Neural progenitor cell (in vitro differentiated cells): ENCODE measurements around the gene UQCRH. TPM values are rescaled to one million over a fixed set of nuclear protein-coding genes. Genes with fewer than 3 reads are reported as not detected.
A peak's percentile ranks its signal among the peaks of the same experiment; 100 is the strongest.
"Not testable (repeated sequence)": the region's sequence is repeated elsewhere in the genome, so short reads cannot be mapped to it uniquely, and the experiment has no call there.

Experiments used
- DNase-seq: peaks from one replicate; pipeline ENCODE4 v3.0.0-alpha.2; 2016; ENCODE audit warnings: low spot score
- H2AFZ ChIP-seq: fragments of 200-600 bp; sonication (generic); replicated peaks from 2 replicates; pipeline ENCODE4 v1.6.1; 2016; ENCODE audit warnings: antibody characterized with exemption
- H3F3A ChIP-seq: fragments of 200-600 bp; sonication (generic); 2 replicates; pipeline ENCODE4 v1.6.1; 2016; ENCODE audit warnings: antibody characterized with exemption, low read depth
- H3K27ac ChIP-seq: fragments of 200-600 bp; sonication (generic); 2 replicates; pipeline ENCODE4 v1.5.1; 2016; ENCODE audit warnings: mild to moderate bottlenecking
- H3K27me3 ChIP-seq: fragments of 200-600 bp; sonication (generic); 2 replicates; pipeline ENCODE4 v1.6.1; 2016; ENCODE audit warnings: mild to moderate bottlenecking, moderate library complexity
- H3K36me3 ChIP-seq: fragments of 200-600 bp; sonication (generic); 2 replicates; pipeline ENCODE4 v1.5.1; 2016
- H3K4me1 ChIP-seq: fragments of 200-600 bp; sonication (generic); 2 replicates; pipeline ENCODE4 v1.6.1; 2016; ENCODE audit warnings: mixed run types
- H3K4me2 ChIP-seq: fragments of 200-600 bp; sonication (generic); 2 replicates; pipeline ENCODE4 v1.6.1; 2016
- H3K4me3 ChIP-seq: fragments of 200-600 bp; sonication (generic); 2 replicates; pipeline ENCODE4 v1.5.1; 2016
- H3K79me2 ChIP-seq: fragments of 200-600 bp; sonication (generic); 2 replicates; pipeline ENCODE4 v1.6.1; 2016; ENCODE audit warnings: low read depth
- H3K9ac ChIP-seq: fragments of 200-600 bp; sonication (generic); 2 replicates; pipeline ENCODE4 v1.6.1; 2016
- H3K9me3 ChIP-seq: fragments of 200-600 bp; sonication (generic); 2 replicates; pipeline ENCODE4 v1.5.1; 2016; ENCODE audit warnings: low read depth
- H4K20me1 ChIP-seq: fragments of 200-600 bp; sonication (generic); 2 replicates; pipeline ENCODE4 v1.6.1; 2016; ENCODE audit warnings: low read depth
- H3K27ac Mint-ChIP-seq: 3 replicates; pipeline ENCODE4 v1.8.0; 2021; ENCODE audit warnings: mixed read lengths
- H3K27me3 Mint-ChIP-seq: 2 replicates; pipeline ENCODE4 v1.8.0; 2022; ENCODE audit warnings: low read depth, mild to moderate bottlenecking, inconsistent platforms, moderate library complexity, mixed read lengths; ENCODE audit not compliant: insufficient read depth
- H3K36me3 Mint-ChIP-seq: 3 replicates; pipeline ENCODE4 v1.8.0; 2021; ENCODE audit warnings: mixed read lengths
- H3K4me1 Mint-ChIP-seq: 3 replicates; pipeline ENCODE4 v1.8.0; 2021; ENCODE audit warnings: mixed read lengths
- H3K4me3 Mint-ChIP-seq: 3 replicates; pipeline ENCODE4 v1.8.0; 2021; ENCODE audit warnings: mild to moderate bottlenecking, moderate library complexity, mixed read lengths
- H3K9me3 Mint-ChIP-seq: 3 replicates; pipeline ENCODE4 v1.8.0; 2020; ENCODE audit warnings: mixed read lengths
- EZH2 ChIP-seq: fragments of 200-600 bp; sonication (generic); IDR thresholded peaks from 2 replicates; pipeline ENCODE4 v1.6.1; 2017; ENCODE audit warnings: antibody characterized with exemption, mild to moderate bottlenecking, moderate library complexity
- EZH2phosphoT487 ChIP-seq: fragments of 200-600 bp; sonication (generic); IDR thresholded peaks from 2 replicates; pipeline ENCODE4 v1.6.1; 2017; ENCODE audit warnings: antibody characterized with exemption
- total RNA-seq: library from RNA; depleted of rRNA; stranded (reverse); fragments of >200 nt; gene quantifications from 2 replicates; pipeline ENCODE4 v1.2.3, GENCODE V29; 2015; ENCODE audit warnings: low replicate concordance
- TF ChIP-seq, protein P1 (sequence below): fragments of 200-600 bp; sonication (generic); IDR thresholded peaks from 2 replicates; pipeline ENCODE4 v1.5.1; 2017; ENCODE audit warnings: antibody characterized with exemption, mild to moderate bottlenecking

Gene UQCRH
- total RNA-seq, 1 donor from 2014 or later: 872 TPM

DNA sequence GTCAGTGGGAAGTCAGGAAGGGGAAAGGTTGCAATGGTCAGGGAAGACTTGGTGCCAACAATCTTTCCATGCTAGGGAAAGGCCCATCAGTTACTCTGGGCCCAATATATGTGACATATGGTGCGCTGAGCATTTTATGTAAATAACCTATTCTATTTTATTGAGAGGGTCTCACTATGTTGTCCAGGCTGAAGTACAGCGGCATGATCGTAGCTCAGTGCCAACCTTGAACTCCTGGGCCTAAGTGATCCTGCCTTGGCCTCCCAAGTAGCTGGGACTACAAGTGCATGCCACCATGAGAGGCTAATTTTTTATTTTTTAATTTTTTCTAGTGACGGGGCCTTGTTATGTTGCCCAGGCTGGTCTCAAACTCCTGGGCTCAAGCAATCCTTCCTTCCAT is 6.8 kb downstream of the UQCRH start:
- Histone ChIP-seq H2AFZ (no peak overlapping the region), H3F3A (peaks cover 13% of the 10 kb centered on the region), H3K79me2 (peaks cover 50% of the 10 kb centered on the region), H3K36me3 (peaks cover 27% of the 10 kb centered on the region), H3K4me2 (no peak overlapping the region), H3K9me3 (no peaks in the 10 kb centered on the region), H3K4me3 (no peak overlapping the region), H3K4me1 (peaks cover 5% of the 10 kb centered on the region), H3K9ac (no peak overlapping the region), H4K20me1 (peaks cover 38% of the 10 kb centered on the region), H3K27me3 (no peaks in the 10 kb centered on the region), H3K27ac (no peak overlapping the region)
- Mint-ChIP-seq H3K4me1 (peaks cover 7% of the 10 kb centered on the region), H3K27ac (no peak overlapping the region), H3K9me3 (no peaks in the 10 kb centered on the region), H3K36me3 (peaks cover 31% of the 10 kb centered on the region), H3K4me3 (no peak overlapping the region), H3K27me3 (no peaks in the 10 kb centered on the region)
- no peak for DNase-seq
- TF ChIP-seq, protein P1, sequence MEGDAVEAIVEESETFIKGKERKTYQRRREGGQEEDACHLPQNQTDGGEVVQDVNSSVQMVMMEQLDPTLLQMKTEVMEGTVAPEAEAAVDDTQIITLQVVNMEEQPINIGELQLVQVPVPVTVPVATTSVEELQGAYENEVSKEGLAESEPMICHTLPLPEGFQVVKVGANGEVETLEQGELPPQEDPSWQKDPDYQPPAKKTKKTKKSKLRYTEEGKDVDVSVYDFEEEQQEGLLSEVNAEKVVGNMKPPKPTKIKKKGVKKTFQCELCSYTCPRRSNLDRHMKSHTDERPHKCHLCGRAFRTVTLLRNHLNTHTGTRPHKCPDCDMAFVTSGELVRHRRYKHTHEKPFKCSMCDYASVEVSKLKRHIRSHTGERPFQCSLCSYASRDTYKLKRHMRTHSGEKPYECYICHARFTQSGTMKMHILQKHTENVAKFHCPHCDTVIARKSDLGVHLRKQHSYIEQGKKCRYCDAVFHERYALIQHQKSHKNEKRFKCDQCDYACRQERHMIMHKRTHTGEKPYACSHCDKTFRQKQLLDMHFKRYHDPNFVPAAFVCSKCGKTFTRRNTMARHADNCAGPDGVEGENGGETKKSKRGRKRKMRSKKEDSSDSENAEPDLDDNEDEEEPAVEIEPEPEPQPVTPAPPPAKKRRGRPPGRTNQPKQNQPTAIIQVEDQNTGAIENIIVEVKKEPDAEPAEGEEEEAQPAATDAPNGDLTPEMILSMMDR: no peak
- no peak for TF ChIP-seq EZH2phosphoT487
- TF ChIP-seq EZH2: no peak

DNA sequence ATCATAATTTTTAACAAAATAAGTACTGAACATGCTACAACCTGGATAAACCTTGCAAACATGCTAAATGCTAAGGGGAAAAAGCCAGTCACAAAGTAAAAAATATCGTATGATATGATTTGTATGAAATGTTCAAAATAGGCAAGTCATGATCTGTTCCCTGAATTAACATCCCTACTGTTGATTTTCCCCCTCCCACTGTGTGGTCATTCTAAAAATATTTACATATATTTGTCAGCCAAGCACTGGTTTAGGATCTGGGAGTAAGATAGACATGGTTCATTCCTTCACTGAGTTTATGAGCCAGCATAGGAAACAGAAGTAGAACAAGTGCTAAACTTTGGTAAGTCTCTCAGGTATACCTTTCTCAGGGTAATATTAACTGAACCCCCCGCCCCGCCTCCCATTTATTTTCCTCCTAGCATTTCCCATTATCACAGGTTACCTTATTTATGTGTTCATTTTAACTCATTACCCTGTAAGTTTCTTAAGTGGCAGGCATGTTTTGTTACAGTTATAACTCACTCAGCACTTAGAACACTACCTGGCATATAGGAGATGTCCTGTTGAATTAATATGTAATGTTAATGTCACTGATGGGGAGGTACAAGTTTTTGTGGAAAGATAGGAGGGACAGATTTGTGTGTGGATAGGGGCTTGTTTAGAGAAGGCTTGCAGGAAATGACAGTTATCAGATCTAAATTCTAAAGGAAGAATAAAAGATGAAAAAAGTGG is 12.3 kb downstream of the UQCRH start:
- Histone ChIP-seq H3K4me2 (no peak overlapping the region), H3K9ac (no peak overlapping the region), H3F3A (peaks cover 34% of the 10 kb centered on the region), H3K27me3 (no peaks in the 10 kb centered on the region), H4K20me1 (no peaks in the 10 kb centered on the region), H2AFZ (no peak overlapping the region), H3K4me3 (no peak overlapping the region), H3K4me1 (peaks cover 5% of the 10 kb centered on the region), H3K36me3 (peaks cover 12% of the 10 kb centered on the region), H3K27ac (peak overlapping the region; percentile 59), H3K9me3 (no peaks in the 10 kb centered on the region), H3K79me2 (no peaks in the 10 kb centered on the region)
- no peak for DNase-seq
- no peak overlapping the region for H3K4me3 Mint-ChIP-seq
- TF ChIP-seq EZH2phosphoT487 (no peak), EZH2 (no peak)
- TF ChIP-seq, protein P1: no peak
- peaks cover 17% of the 10 kb centered on the region for H3K36me3 Mint-ChIP-seq
- no peaks in the 10 kb centered on the region for H3K9me3 Mint-ChIP-seq
- no peak overlapping the region for H3K27ac Mint-ChIP-seq
- H3K27me3 Mint-ChIP-seq: no peaks in the 10 kb centered on the region
- peaks cover 10% of the 10 kb centered on the region for H3K4me1 Mint-ChIP-seq

DNA sequence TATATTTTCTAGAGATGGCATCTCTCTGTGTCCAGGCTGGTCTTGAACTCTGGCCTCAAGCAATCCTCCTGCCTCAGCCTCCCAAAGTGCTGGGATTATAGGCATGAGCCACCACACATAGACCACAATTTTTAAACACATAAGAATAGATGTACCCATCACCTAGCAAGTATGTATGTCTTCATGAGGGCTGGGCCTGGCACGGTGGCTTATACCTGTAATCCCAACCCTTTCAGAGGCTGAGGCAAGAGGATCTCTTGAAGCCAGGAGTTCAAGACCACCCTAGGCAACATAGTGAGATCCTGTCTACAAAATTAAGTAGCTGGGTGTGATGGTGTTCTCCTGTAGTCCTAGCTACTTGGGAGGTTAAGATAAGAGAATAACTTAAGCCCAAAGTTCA is 13.8 kb downstream of the UQCRH start:
- H3K4me2 ChIP-seq: no peak overlapping the region
- H3K36me3 ChIP-seq: peaks cover 12% of the 10 kb centered on the region
- Mint-ChIP-seq H3K36me3 (peaks cover 13% of the 10 kb centered on the region), H3K4me1 (peaks cover 18% of the 10 kb centered on the region), H3K27ac (no peak overlapping the region), H3K27me3 (no peaks in the 10 kb centered on the region), H3K4me3 (no peak overlapping the region), H3K9me3 (no peaks in the 10 kb centered on the region)
- no peak for TF ChIP-seq EZH2
- TF ChIP-seq, protein P1: no peak
- no peak for TF ChIP-seq EZH2phosphoT487
- no peak overlapping the region for H3K4me3 ChIP-seq
- no peak overlapping the region for H3K27ac ChIP-seq
- H3K27me3 ChIP-seq: no peaks in the 10 kb centered on the region
- H3F3A ChIP-seq: peaks cover 41% of the 10 kb centered on the region
- H2AFZ ChIP-seq: no peak overlapping the region
- peaks cover 12% of the 10 kb centered on the region for H3K4me1 ChIP-seq
- H3K79me2 ChIP-seq: no peaks in the 10 kb centered on the region
- no peaks in the 10 kb centered on the region for H4K20me1 ChIP-seq
- H3K9ac ChIP-seq: no peak overlapping the region
- DNase-seq: no peak
- H3K9me3 ChIP-seq: no peaks in the 10 kb centered on the region

DNA sequence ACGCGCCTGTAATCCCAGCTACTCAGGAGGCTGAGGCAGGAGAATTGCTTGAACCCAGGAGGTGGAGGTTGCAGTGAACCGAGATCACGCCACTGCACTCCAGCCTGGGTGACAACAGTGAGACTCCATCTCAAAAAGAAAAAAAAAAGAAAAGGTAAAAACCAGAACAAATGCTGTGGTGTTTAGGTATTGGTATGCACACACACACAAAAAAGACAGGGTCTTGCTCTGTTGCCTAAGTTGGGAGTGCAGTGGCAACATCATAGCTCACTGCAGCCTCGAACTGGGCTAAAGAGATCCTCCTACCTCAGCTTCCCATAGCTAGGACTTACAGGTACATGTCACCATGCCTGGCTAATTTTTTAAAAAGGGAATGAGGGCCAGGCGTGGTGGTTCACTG is 15.8 kb downstream of the UQCRH start:
- not testable (repeated sequence) for H3K79me2 ChIP-seq, H3K9ac ChIP-seq, H3K4me2 ChIP-seq, DNase-seq, H3K36me3 ChIP-seq, H3K27me3 Mint-ChIP-seq, H3K9me3 ChIP-seq, H3K9me3 Mint-ChIP-seq, H3K27ac Mint-ChIP-seq, H3K4me3 ChIP-seq, H3K36me3 Mint-ChIP-seq, H4K20me1 ChIP-seq, H3K4me3 Mint-ChIP-seq, H2AFZ ChIP-seq, H3K27ac ChIP-seq, H3K27me3 ChIP-seq
- H3K4me1 Mint-ChIP-seq: peaks cover 18% of the 10 kb centered on the region
- peaks cover 12% of the 10 kb centered on the region for H3K4me1 ChIP-seq
- H3F3A ChIP-seq: peaks cover 34% of the 10 kb centered on the region

DNA sequence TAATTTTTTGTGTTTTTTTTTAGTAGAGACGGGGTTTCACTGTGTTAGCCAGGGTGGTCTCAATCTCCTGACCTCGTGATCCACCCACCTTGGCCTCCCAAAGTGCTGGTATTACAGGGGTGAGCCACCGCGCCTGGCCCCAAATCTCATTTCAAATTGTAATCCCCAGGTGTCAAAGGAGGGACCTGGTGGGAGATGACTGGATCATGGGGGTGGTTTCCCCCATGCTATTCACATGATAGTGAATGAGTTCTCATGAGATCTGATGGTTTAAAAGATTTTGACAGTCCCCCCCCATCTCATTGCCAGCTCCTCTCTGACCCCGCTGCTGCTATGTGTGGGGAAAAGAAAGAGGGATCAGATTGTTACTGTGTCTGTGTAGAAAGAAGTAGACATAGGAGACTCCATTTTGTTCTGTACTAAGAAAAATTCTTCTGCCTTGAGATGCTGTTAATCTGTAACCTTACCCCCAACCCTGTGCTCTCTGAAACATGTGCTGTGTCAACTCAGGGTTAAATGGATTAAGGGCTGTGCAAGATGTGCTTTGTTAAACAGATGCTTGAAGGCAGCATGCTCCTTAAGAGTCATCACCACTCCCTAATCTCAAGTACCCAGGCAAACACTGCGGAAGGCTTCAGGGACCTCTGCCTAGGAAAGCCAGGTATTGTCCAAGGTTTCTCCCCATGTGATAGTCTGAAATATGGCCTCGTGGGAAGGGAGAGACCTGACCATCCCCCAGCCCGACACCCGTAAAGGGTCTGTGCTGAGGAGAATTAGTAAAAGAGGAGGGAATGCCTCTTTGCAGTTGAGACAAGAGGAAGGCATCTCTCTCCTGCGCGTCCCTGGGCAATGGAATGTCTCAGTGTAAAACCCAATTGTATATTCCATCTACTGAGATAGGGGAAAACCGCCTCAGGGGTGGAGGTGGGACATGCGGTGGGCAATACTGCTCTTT is 16.7 kb downstream of the UQCRH start:
- not testable (repeated sequence) for H3K27ac ChIP-seq, H3K9me3 Mint-ChIP-seq, H2AFZ ChIP-seq, H4K20me1 ChIP-seq, H3K9me3 ChIP-seq, H3K27me3 Mint-ChIP-seq, H3K27me3 ChIP-seq, H3K36me3 ChIP-seq, H3K4me3 ChIP-seq, H3K36me3 Mint-ChIP-seq, H3K79me2 ChIP-seq, H3K9ac ChIP-seq
- Mint-ChIP-seq H3K27ac (peak overlapping the region; percentile 55), H3K4me3 (peak overlapping the region; percentile 55), H3K4me1 (peaks cover 18% of the 10 kb centered on the region)
- Histone ChIP-seq H3F3A (peaks cover 28% of the 10 kb centered on the region), H3K4me2 (peak overlapping the region; percentile 67), H3K4me1 (peaks cover 12% of the 10 kb centered on the region)
- peak; percentile 17 for DNase-seq
